Thyroid gland (tissue), 4 donors: ENCODE measurements around the gene GALNT1.

ENCODE experiments used
- CTCF ChIP-seq, 6 experiments: fragments of 200-600 bp in 3 of 6; fragments of 450-650 bp in 3 of 6; sonication (generic) in 3 of 6; IDR thresholded peaks; one replicate each; pipeline ENCODE4 v1.5.1; 2016 to 2019; ENCODE audit warnings: antibody characterized with exemption in 6 of 6, mild to moderate bottlenecking in 2 of 6, inconsistent platforms in 1 of 6, moderate library complexity in 1 of 6
- POLR2A ChIP-seq, 2 donors: fragments of 450-650 bp; IDR thresholded peaks; one replicate each; pipeline ENCODE4 v1.6.1; 2017; ENCODE audit warnings: antibody characterized with exemption in 2 of 2, mild to moderate bottlenecking in 2 of 2, moderate library complexity in 1 of 2

- TF ChIP-seq POLR2A (IDR thresholded peaks at IDR 0.05) (no peak), CTCF (IDR thresholded peaks at IDR 0.05) (no peak)
Measured at GRCh38 chr18:35714539-35714938, 133.0 kb downstream of the GALNT1 start.
